ENCODE data around the gene MAP1LC3B2.

DNA sequence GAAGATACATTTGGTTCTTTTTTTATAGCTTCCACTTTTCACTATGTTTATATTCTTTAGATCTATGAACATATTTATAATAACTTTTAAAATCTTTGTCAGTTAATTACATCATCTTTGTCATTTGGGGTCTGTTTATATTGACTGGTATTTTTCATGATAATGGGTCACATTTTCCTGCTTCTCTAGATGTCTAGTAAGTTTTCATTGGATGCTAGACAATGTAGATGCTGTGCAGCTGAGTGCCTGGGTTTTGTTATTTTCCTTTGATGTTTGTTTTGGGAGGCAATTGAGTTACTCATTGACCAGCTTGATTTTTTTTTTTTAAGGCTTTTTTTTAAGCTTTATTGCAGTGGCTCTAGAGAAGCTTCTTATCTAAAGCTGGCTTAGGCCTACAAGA is 4.9 kb downstream of the MAP1LC3B2 start:
- TF ChIP-seq CTCF (IDR thresholded peaks at IDR 0.05; ENCODE audit: poor library complexity): no peak
- TF ChIP-seq EZH2phosphoT487 (IDR thresholded peaks at IDR 0.05; ENCODE audit: low read depth, severe bottlenecking, unreplicated experiment): no peak

Data from hepatocyte (in vitro differentiated cells).